Prostate gland (tissue), 2 donors: ENCODE data around the gene MATCAP1.

ENCODE experiments used
- POLR2A ChIP-seq: fragments of 450-650 bp; IDR thresholded peaks from one replicate; pipeline ENCODE4 v1.6.1; 2016; ENCODE audit warnings: antibody characterized with exemption, mild to moderate bottlenecking
- POLR2AphosphoS5 ChIP-seq: sonication (generic); formaldehyde crosslinking; IDR thresholded peaks from one replicate; pipeline ENCODE4 v1.6.1; 2017; ENCODE audit warnings: antibody characterized with exemption
- TF ChIP-seq, protein P1 (sequence below), 4 experiments: fragments of 200-600 bp in 2 of 4; fragments of 450-650 bp in 2 of 4; sonication (generic) in 2 of 4; IDR thresholded peaks; 1 replicate in 3 of 4; 2 replicates in 1 of 4; pipeline ENCODE4 v1.5.1; 2016 to 2019; ENCODE audit warnings: antibody characterized with exemption in 4 of 4, mild to moderate bottlenecking in 2 of 4, moderate library complexity in 2 of 4

DNA sequence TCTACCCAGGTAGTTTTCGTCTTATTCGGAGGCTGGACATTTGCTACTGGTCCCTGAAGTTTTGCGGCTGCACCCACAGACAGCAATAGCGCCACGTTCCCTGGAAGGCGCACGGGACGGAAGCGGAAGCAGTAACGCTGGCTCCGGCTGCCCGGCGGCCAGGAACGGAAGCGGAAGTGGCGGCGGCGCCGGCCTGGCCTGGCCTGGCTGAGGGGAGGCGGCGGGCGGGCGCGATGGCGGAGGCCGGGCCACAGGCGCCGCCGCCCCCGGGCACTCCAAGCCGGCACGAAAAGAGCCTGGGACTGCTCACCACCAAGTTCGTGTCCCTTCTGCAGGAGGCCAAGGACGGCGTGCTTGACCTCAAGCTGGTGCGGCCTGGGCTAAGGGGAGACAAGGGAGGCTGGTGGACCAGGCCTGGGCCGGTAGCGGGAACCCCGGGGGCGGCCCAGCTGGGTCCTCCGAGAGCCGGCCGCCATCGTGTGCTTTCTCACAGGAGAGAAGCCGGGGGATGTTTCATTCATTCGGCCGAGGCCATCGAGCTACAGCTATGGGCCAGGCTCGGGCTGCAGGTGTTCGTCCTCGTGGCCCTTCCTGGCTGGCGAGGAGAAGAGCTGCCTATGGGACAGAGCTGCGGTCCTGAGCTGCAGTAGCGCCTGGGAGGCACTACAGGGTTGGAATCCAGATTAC is 8.4 kb upstream of the MATCAP1 start, which contains the start of gene E2F4:
- TF ChIP-seq, protein P1, sequence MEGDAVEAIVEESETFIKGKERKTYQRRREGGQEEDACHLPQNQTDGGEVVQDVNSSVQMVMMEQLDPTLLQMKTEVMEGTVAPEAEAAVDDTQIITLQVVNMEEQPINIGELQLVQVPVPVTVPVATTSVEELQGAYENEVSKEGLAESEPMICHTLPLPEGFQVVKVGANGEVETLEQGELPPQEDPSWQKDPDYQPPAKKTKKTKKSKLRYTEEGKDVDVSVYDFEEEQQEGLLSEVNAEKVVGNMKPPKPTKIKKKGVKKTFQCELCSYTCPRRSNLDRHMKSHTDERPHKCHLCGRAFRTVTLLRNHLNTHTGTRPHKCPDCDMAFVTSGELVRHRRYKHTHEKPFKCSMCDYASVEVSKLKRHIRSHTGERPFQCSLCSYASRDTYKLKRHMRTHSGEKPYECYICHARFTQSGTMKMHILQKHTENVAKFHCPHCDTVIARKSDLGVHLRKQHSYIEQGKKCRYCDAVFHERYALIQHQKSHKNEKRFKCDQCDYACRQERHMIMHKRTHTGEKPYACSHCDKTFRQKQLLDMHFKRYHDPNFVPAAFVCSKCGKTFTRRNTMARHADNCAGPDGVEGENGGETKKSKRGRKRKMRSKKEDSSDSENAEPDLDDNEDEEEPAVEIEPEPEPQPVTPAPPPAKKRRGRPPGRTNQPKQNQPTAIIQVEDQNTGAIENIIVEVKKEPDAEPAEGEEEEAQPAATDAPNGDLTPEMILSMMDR (IDR thresholded peaks at IDR 0.05), result peak in 2 of 4 experiments; percentile 30 to 40
- TF ChIP-seq POLR2A (peak; percentile 22), POLR2AphosphoS5 (peak; percentile 99)
